ENCODE data around the gene RFC1.

GRCh38 chr4:39312816-39313215 lies 53.3 kb downstream of the RFC1 start:
- no peak for TF ChIP-seq CTCF (IDR thresholded peaks at IDR 0.05 in 8 of 11, conservative IDR thresholded peaks at IDR 0.05 in 3 of 11)
- TF ChIP-seq POLR2AphosphoS5 (IDR thresholded peaks at IDR 0.05) = no peak

Data from spleen (tissue), 7 donors.